ENCODE data around the gene HOXB3.
"Not testable (repeated sequence)": the region's sequence is repeated elsewhere in the genome, so short reads cannot be mapped to it uniquely, and the experiment has no call there.

HOXB3 gene

DNA sequence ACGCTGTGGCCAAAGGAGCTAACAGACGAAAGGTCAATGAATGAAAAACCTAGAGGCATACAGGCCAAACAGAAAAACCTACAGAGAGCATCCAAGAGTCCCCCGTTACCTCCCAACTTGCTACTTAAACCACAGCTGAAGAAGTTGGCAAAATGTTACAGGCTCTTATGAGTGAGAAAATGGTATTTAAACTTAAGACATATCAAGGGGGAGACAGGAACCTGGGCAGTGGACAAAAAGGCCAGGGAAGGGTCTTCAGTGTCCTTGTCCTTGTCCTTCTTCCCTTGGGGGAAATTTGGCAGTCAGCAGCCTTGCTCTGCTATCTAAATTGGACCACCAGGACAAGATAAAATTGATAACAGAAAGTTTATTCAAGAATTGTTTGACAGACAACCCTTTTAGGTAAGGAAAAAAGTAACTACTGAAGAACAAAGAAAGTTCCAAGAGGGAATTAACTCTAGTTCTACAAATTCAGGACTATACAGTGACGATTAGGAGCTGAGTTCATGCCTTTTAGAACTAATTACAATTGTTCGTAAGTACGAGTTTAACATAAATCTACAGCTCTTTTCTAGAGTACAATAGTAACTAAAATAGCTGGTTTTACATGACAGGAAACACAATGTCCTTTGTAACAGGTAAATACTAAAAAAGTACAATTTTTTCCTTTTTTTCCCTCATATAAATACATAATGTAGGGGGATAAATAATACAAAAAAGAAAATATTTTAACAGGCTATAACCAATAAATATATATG is 41.3 kb downstream of the HOXB3 start:
- no peak overlapping the region for H3K4me3 ChIP-seq (ENCODE audit: low read depth, low read length)

DNA sequence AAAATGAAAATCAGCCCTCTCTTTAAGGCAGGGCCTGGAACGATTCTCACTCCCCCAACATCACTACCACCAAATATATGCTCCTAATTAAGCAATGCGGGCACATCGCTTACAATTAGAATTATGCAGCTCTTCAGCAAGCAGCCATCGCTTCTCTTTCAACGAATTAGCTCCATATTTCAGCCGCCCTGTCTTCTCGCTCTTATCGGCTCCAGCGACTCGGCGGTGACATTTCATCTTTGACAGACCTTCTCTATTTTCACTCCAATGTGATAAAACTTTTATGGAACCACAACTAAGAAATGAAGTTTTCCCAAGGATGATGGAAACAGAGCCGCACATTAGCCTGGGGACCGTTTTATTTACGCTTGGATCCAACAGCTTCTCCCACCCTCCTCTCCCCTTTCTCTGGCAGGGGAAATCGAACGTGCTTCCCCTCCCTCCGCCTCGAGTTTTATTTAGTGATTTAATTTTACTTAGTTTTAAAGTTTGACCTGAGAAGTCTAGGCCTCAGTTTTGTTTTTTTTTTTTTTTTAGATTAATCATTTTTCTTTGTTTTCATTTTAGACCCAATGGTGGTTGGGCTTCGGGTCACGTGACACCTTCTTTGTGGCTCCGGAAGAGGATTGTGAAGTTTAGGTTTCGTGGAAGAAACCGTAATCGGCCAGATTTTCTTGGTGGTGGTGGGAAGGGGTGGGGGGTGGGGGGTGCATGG is 42.1 kb downstream of the HOXB3 start:
- H3K4me3 ChIP-seq (ENCODE audit: low read depth, low read length), result no peak overlapping the region

GRCh38 chr17:48546924-48547807 is 42.9 kb downstream of the HOXB3 start:
- no peak overlapping the region for H3K4me3 ChIP-seq (ENCODE audit: low read depth, low read length)

DNA sequence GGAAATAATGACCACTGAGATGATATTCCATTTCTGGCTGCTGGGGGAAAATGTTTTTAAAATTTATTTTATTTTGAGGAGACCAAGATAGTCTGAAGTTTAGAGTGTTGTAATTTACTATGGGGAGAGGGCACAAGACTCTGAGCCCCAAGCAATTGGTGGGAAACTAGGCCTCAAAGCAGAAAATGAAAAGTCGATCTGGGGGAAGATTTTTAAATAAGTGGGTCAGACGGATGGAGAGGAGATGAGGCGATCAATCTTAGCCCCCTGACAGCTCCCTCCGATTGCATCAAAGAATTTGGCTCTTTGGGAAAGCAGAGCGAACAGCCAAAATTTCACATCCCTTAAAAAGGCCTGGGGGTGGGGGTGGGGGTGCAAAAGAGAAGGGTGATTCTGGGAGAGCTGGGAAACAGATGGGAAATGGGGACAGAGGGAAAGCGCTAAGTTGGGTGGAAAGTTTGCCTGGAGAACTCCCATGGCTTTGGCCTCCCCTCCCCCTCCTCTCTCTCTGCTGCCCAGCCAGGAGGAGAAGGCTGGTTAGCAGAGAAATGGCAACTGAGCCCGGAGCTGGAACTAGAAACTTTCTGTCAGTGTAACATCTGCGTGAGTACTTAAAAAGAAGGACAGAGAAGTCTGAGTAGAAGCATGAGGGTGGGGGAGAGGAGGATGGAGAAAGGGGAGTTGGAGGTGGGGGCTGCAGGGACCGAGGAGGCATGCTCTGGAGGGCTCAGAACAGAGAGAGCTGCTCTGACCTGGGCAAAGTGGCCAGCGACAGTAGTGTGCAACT is 43.7 kb downstream of the HOXB3 start:
- H3K4me3 ChIP-seq (ENCODE audit: low read depth, low read length), result no peak overlapping the region

GRCh38 chr17:48545539-48545938 is 44.5 kb downstream of the HOXB3 start:
- H3K4me3 ChIP-seq (ENCODE audit: low read depth, low read length), result no peak overlapping the region

DNA sequence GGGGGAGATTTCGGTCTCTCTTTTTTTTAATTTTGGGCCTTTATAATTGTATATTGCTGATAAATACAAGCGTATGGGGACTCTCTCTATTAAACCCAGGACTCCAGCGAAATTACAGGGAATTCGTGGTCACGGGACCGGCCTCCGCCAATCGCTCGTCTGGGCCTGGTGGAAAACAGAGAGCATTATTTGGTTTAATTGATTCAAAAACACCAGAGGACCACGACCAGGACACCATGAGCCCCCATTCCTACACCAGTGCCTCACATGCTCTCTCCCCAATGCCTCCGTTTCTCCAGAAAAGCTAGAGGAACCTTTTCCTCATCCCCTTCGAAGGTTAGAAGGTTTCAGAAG is 45.0 kb downstream of the HOXB3 start, which contains the start of gene HOXB2:
TSS of gene HOXB2 (minus strand) at position 88 of the 354 bp plus-strand sequence. CDS start 198 bp downstream, outside the sequence.
- no peak within 1 kb of the TSS for H3K4me3 ChIP-seq (ENCODE audit: low read depth, low read length)

DNA sequence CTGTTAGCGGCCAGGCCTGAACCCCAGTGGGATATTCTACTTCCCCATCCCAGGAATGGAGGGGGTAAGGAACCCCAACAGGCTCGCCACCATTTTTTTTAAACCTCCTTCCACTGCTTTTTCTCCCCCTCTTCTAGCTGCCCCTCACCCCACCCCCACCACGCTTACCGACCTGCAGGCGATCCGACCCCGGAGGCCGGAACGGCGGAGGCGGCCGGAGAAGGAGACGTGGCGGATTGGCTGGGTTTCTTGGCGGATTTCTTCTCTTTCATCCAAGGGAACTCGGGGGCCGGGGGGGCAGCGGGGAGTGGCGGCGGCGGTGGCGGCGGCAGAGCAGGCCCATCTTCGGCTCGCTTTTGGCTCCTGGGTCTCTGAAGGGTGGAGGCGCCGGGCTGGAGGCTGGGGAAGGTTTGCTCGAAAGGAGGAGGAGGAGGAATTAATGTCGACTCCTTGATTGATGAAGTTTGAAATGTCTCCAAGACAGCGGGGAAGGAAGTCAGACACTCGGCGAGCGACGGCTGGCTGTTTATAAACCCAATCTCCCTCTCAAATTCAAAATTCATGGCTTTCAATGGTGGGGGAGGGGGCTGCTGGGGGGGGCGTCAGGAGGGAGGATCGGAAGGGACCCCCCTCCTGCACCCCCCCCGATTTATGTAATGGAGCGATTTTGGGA is 45.6 kb downstream of the HOXB3 start:
- no peak overlapping the region for H3K4me3 ChIP-seq (ENCODE audit: low read depth, low read length)

- no peak overlapping the region for H3K4me3 ChIP-seq (ENCODE audit: low read depth, low read length)
These were observed 46.1 kb downstream of the HOXB3 start for GRCh38 chr17:48543854-48544348.

DNA sequence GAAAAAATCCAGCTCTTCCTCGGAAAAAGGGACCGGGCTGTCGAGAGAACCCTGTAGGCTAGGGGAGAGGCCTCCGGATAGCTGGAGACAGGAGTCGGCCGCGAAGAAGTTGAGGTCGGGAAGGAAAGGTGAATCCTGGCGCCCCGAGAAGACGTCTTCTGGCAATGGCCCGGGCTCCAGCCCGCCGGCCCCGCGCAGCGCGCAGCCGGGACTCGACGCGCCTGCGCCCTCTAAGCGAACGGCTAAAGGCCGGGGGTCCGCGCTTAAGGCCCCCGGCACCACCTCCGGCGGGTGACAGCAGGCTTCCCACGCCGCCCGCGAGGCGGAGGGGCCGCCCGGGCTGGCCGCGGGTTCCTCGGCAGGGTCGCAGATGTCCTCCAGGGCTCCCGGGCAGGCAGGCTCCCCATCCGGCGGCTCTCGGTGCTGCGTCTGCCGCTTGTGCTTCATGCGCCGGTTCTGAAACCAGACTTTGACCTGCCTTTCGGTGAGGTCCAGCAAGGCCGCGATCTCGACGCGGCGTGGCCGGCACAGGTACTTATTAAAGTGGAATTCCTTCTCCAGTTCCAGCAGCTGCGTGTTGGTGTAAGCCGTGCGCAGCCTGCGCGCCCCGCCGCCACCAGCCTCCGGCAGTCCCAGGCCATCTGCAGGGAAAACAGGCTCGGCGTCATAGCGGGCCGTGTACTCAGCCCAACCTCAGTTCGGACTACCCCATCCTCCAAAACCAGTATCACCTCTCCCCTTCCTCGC is 46.8 kb downstream of the HOXB3 start:
- peak overlapping the region; percentile 8 for H3K4me3 ChIP-seq (ENCODE audit: low read depth, low read length)

GRCh38 chr17:48542698-48543106 is 47.3 kb downstream of the HOXB3 start:
- no peak overlapping the region for H3K4me3 ChIP-seq (ENCODE audit: low read depth, low read length)

- H3K4me3 ChIP-seq (ENCODE audit: low read depth, low read length), result no peak overlapping the region
These were observed 47.9 kb downstream of the HOXB3 start for GRCh38 chr17:48542114-48542656.

DNA sequence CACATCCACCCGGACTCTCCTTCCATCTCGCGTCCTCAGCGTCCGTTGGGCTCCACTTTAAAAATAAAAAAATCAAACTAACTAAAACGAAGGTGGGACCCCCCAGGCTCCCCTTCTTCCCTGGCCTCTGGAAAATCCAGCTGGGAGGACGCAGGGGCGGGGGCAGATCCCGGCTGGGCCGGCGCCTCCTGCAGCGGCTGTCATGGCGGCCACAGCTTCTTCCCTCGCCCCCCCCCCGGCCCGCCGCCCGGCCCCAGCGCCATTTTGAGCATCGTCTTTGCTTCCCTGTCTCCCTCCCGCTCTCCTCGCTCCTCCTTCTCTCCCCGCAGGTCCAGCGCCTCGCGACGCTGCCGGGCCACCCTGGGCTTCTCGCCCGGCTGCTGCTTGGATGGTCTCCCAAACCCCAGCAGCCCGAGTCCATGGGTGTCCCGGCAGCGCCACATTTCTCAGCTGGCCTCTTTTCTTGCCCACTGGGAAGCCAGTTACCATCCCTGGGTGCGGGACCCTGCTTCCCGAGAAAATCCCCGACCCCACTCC is 48.4 kb downstream of the HOXB3 start:
- peak overlapping the region; percentile 33 for H3K4me3 ChIP-seq (ENCODE audit: low read depth, low read length)

DNA sequence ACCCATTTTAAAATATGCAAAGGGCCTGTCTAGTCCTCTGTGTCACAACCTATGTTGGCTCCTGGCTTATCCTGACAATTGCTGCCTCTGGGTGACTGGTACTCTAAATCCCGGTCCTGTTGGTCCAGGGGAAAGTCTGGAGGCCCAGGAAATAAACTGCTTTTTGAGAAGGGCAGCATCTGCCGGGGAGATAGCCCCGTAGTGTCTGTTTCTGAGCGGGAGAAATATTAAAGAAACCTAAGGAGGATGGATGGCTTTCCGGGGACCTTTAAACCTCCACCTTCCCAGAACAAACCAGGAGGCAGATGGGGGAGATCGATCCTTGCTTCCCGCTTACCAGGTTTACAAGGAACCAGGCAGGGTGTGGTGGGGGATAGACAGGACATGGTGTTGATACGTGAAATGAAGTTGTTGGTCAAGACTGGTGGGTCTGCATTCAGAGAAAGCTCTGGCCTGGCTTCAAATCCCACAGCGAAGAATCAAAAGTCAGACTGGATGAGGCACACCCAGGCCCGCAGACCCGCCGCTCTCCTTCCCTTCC is 48.9 kb downstream of the HOXB3 start:
- H3K4me3 ChIP-seq (ENCODE audit: low read depth, low read length), result peak overlapping the region; percentile 33

- H3K4me3 ChIP-seq (ENCODE audit: low read depth, low read length), result no peak overlapping the region
These were observed 49.8 kb downstream of the HOXB3 start for GRCh38 chr17:48540213-48540612.

DNA sequence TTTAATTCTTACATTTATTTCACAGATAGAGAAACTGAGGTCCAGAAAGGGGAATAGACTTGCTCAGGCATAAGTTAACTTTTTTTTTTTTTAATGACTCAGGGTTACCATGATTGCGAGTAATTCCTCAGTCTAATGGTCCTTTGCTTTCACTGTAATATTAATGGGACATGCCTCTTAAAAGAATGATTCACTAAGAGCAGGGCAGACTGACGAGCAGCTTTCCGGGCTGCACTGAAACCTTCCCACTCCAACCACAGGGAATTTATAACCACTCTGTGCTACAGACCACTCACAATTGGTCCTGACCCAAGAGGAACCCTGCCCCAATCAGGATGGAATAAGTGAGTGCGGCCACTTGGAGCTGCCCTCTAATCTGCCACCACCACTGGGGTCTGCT is 50.9 kb downstream of the HOXB3 start:
- H3K4me3 ChIP-seq (ENCODE audit: low read depth, low read length), result no peak overlapping the region

GRCh38 chr17:48537316-48537715 is 52.7 kb downstream of the HOXB3 start:
- H3K4me3 ChIP-seq (ENCODE audit: low read depth, low read length), result no peak overlapping the region

- H3K4me3 ChIP-seq (ENCODE audit: low read depth, low read length), result not testable (repeated sequence)
These were observed 54.1 kb downstream of the HOXB3 start for GRCh38 chr17:48535793-48536559.

- no peak overlapping the region for H3K4me3 ChIP-seq (ENCODE audit: low read depth, low read length)
These were observed 57.8 kb downstream of the HOXB3 start for GRCh38 chr17:48532261-48532660.

Measured in iPS-11a (cell line).